CD8-positive, alpha-beta memory T cell (primary cell): ENCODE results near the gene PDLIM5. TPM values are rescaled to one million over a fixed set of nuclear protein-coding genes. Genes with fewer than 3 reads are reported as not detected.
"Not testable (repeated sequence)": the region's sequence is repeated elsewhere in the genome, so short reads cannot be mapped to it uniquely, and the experiment has no call there.

Source experiments
- CTCF ChIA-PET: fragments of 350-600 bp; sonication (Branson Sonifier 250); formaldehyde crosslinking; loops from one replicate; lab custom pipeline; 2021; ENCODE audit warnings: antibody characterized with exemption; lab: Charles Lee
- POLR2A ChIA-PET: fragments of 350-600 bp; sonication (Branson Sonifier 250); formaldehyde crosslinking; loops from one replicate; lab custom pipeline; 2021; ENCODE audit warnings: antibody characterized with exemption; lab: Charles Lee
- DNase-seq, 5 donors: peaks; one replicate each; pipeline versions ENCODE4 v3.0.0 to v3.0.0-alpha.2; 2020 to 2022; ENCODE audit warnings: mixed read lengths in 1 of 5
- H3K27ac ChIP-seq: one replicate; pipeline ENCODE4 v1.7.0; 2013; ENCODE audit warnings: low read depth, mild to moderate bottlenecking, low read length, moderate library complexity
- H3K27me3 ChIP-seq: 2 replicates; pipeline ENCODE4 v1.7.0; 2013; ENCODE audit warnings: low read length, mild to moderate bottlenecking; ENCODE audit not compliant: insufficient read depth, poor library complexity, severe bottlenecking
- H3K36me3 ChIP-seq: 2 replicates; pipeline ENCODE4 v1.7.0; 2013; ENCODE audit warnings: mild to moderate bottlenecking, low read length, moderate library complexity; ENCODE audit not compliant: insufficient read depth
- H3K4me1 ChIP-seq: 2 replicates; pipeline ENCODE4 v1.7.0; 2013; ENCODE audit warnings: mild to moderate bottlenecking, low read length, moderate library complexity; ENCODE audit not compliant: insufficient read depth
- H3K4me3 ChIP-seq: 2 replicates; pipeline ENCODE4 v1.7.0; 2013; ENCODE audit warnings: mild to moderate bottlenecking, low read length
- H3K9me3 ChIP-seq: 2 replicates; pipeline ENCODE4 v1.7.0; 2013; ENCODE audit warnings: mild to moderate bottlenecking, low read length
- H3K27ac Mint-ChIP-seq, 8 donors: one replicate each; pipeline ENCODE4 v1.8.0; 2020 to 2021; ENCODE audit warnings: mixed read lengths in 8 of 8, mild to moderate bottlenecking in 6 of 8, inconsistent platforms in 3 of 8, moderate library complexity in 3 of 8
- H3K27me3 Mint-ChIP-seq, 2 donors: one replicate each; pipeline ENCODE4 v1.8.0; 2020 to 2021; ENCODE audit warnings: mixed read lengths in 2 of 2, mild to moderate bottlenecking in 1 of 2, moderate library complexity in 1 of 2
- H3K36me3 Mint-ChIP-seq, 3 donors: one replicate each; pipeline ENCODE4 v1.8.0; 2020 to 2021; ENCODE audit warnings: mixed read lengths in 3 of 3, inconsistent platforms in 1 of 3, mild to moderate bottlenecking in 1 of 3
- H3K4me1 Mint-ChIP-seq, 3 donors: one replicate each; pipeline ENCODE4 v1.8.0; 2020 to 2021; ENCODE audit warnings: mixed read lengths in 3 of 3, inconsistent platforms in 1 of 3, mild to moderate bottlenecking in 1 of 3
- H3K4me3 Mint-ChIP-seq, 7 donors: one replicate each; pipeline ENCODE4 v1.8.0; 2020 to 2021; ENCODE audit warnings: mixed read lengths in 7 of 7, mild to moderate bottlenecking in 6 of 7, moderate library complexity in 4 of 7, inconsistent platforms in 2 of 7
- H3K9me3 Mint-ChIP-seq, 5 donors: one replicate each; pipeline ENCODE4 v1.8.0; 2020 to 2022; ENCODE audit warnings: mixed read lengths in 5 of 5, mild to moderate bottlenecking in 3 of 5, moderate library complexity in 2 of 5, inconsistent platforms in 1 of 5
- polyA plus RNA-seq: library from polyadenylated mRNA; unstranded; fragments of 300-500 nt; fragmentation: Illumina TruSeq; gene quantifications from one replicate; pipeline ENCODE4 v1.2.3, GENCODE V29; 2021
- total RNA-seq, 2 experiments: library from RNA; stranded (reverse); gene quantifications; one replicate each; pipeline ENCODE4 v1.2.3, GENCODE V29; 2021

PDLIM5 gene
- total and polyA plus RNA-seq, 3 experiments from 2014 or later: 27.0 to 50.2 (median 27.4) TPM

DNA sequence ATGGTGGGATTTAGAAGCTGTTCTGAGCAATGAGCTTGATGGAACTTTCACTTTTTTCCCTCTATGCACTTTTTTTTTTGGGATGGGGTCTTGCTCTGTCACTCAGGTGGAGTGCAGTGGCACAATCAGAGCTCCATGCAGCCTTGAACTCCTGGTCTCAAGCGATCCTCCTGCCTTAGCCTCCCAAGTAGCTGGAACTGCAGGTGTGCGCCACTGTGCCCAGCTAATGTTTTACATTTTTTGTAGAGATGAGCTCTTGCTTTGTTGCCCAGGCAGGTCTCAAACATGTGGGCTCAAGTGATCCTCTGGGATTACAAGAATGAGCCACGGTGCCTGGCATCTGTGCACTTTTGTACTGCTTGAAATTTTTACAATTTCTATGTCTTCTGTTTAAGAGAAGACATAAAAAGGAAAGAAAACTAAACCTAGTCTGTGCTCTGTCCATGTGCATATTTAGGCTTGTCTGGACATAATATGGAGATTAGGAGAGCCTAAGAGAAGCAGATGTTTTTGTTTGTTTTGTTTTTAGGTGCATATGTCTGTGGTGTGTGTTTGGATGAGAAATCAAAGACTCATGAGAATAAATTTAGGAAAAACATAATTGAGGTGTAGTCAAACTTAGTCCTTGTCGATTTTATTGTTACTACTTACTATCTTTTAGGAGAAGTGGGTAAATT lies 16.5 kb downstream of the PDLIM5 start:
- H3K4me1 ChIP-seq: no peaks in the 10 kb centered on the region
- H3K4me3 ChIP-seq: no peak overlapping the region
- H3K27me3 Mint-ChIP-seq: no peaks in the 10 kb centered on the region
- H3K27ac ChIP-seq: no peak overlapping the region
- peaks cover 2 to 13% (median 5%) of the 10 kb centered on the region in 3 donors for H3K36me3 Mint-ChIP-seq
- H3K9me3 ChIP-seq: no peaks in the 10 kb centered on the region
- CTCF ChIA-PET: interaction anchor here (1.3 kb wide), 1 partner anchor 12 kb away, joined by 3 read pairs; no protein-coding TSS in a partner anchor
- peaks cover 0 to 8% (median 2%) of the 10 kb centered on the region in 5 donors for H3K9me3 Mint-ChIP-seq
- no peaks in the 10 kb centered on the region for H3K36me3 ChIP-seq
- no peak overlapping the region for H3K4me3 Mint-ChIP-seq
- POLR2A ChIA-PET: no interaction called here
- no peak for DNase-seq
- peak overlapping the region in 1 of 8 donors; percentile 6 for H3K27ac Mint-ChIP-seq
- no peaks in the 10 kb centered on the region for H3K27me3 ChIP-seq
- H3K4me1 Mint-ChIP-seq: peaks cover 7 to 23% (median 17%) of the 10 kb centered on the region in 3 donors

DNA sequence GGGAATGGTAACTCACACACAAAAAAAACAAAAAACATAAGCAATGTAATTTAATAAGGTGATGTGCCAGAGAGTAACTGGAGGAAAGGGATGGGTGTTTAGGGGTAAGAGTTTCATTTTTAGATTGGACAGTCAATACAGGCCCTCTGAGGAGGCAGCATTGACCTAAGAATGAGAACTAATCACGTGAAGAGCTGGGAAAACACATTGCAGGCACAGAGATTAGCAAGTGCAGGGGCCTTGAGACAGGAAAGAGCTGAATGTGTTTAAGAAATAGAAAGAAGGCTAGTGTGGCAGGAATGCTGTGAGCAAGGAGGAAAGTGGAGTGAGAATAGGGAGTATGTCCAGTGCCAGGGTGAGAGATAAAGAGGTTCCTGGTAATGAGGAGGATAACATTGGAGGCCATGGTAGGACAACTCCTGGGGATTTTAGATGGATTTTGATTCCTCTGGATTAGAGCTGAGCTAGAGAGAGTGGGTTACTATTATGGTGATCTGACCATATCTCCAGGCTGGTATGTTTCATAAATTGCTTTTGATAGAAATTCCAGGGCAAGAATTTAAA lies 17.6 kb downstream of the PDLIM5 start:
- Mint-ChIP-seq H3K9me3 (peaks cover 0 to 8% (median 2%) of the 10 kb centered on the region in 5 donors), H3K36me3 (peaks cover 2 to 17% (median 5%) of the 10 kb centered on the region in 3 donors), H3K4me3 (no peak overlapping the region), H3K27me3 (no peaks in the 10 kb centered on the region), H3K27ac (no peak overlapping the region), H3K4me1 (peaks cover 4 to 14% (median 9%) of the 10 kb centered on the region in 3 donors)
- Histone ChIP-seq H3K27ac (no peak overlapping the region), H3K36me3 (no peaks in the 10 kb centered on the region), H3K4me3 (no peak overlapping the region), H3K4me1 (no peaks in the 10 kb centered on the region), H3K9me3 (no peaks in the 10 kb centered on the region), H3K27me3 (no peaks in the 10 kb centered on the region)
- POLR2A ChIA-PET: no interaction called here
- CTCF ChIA-PET: no interaction called here
- no peak for DNase-seq

DNA sequence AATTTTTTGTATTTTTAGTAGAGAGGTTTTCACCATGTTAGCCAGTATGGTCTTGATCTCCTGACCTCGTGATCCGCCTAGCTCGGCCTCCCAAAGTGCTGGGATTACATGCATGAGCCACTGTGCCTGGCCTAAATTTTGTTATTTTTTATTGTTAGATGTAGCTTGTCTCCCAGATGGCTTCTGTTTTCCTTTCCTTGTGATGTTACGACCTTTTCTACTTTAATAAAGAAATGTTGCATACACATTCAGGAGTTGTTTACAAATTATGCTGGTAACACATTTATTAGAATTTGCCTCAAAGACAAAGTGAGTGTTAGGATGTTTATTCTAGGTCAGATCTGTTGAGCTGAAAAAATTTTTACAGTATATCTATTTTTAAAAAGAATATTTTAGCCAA lies 18.4 kb downstream of the PDLIM5 start:
- H3K27ac Mint-ChIP-seq: no peak overlapping the region
- Histone ChIP-seq H3K36me3 (no peaks in the 10 kb centered on the region), H3K9me3 (no peaks in the 10 kb centered on the region), H3K27me3 (no peaks in the 10 kb centered on the region), H3K4me1 (no peaks in the 10 kb centered on the region), H3K4me3 (no peak overlapping the region), H3K27ac (no peak overlapping the region)
- peaks cover 2 to 17% (median 5%) of the 10 kb centered on the region in 3 donors for H3K36me3 Mint-ChIP-seq
- CTCF ChIA-PET: no interaction called here
- DNase-seq: no peak
- H3K4me3 Mint-ChIP-seq: no peak overlapping the region
- peaks cover 4 to 14% (median 9%) of the 10 kb centered on the region in 3 donors for H3K4me1 Mint-ChIP-seq
- POLR2A ChIA-PET: no interaction called here
- peaks cover 0 to 8% (median 2%) of the 10 kb centered on the region in 5 donors for H3K9me3 Mint-ChIP-seq
- no peaks in the 10 kb centered on the region for H3K27me3 Mint-ChIP-seq

DNA sequence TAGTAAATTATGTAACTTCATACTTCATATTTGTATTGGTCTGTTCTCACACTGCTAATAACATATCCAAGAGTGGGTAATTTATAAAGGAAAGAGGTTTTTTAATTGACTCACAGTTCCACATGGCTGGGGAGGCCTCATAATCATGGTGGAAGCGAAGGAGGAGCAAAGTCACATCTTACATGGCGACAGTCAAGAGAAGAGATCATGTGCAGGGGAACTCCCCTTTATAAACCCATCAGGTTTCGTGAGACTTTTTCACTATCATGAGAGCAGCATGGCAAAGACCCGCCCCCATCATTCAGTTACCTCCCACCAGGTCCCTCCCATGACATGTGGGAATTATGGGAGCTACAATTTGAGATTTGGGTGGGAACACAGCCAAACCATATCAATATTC lies 19.0 kb downstream of the PDLIM5 start:
- H3K4me3 ChIP-seq, H3K27me3 ChIP-seq, H3K27me3 Mint-ChIP-seq, H3K9me3 ChIP-seq, CTCF ChIA-PET, H3K4me3 Mint-ChIP-seq, H3K4me1 ChIP-seq, H3K27ac Mint-ChIP-seq, H3K9me3 Mint-ChIP-seq, H3K27ac ChIP-seq, H3K36me3 ChIP-seq, POLR2A ChIA-PET, DNase-seq: not testable (repeated sequence)
- H3K4me1 Mint-ChIP-seq: peaks cover 4 to 12% (median 9%) of the 10 kb centered on the region in 3 donors
- peaks cover 2 to 17% (median 5%) of the 10 kb centered on the region in 3 donors for H3K36me3 Mint-ChIP-seq

DNA sequence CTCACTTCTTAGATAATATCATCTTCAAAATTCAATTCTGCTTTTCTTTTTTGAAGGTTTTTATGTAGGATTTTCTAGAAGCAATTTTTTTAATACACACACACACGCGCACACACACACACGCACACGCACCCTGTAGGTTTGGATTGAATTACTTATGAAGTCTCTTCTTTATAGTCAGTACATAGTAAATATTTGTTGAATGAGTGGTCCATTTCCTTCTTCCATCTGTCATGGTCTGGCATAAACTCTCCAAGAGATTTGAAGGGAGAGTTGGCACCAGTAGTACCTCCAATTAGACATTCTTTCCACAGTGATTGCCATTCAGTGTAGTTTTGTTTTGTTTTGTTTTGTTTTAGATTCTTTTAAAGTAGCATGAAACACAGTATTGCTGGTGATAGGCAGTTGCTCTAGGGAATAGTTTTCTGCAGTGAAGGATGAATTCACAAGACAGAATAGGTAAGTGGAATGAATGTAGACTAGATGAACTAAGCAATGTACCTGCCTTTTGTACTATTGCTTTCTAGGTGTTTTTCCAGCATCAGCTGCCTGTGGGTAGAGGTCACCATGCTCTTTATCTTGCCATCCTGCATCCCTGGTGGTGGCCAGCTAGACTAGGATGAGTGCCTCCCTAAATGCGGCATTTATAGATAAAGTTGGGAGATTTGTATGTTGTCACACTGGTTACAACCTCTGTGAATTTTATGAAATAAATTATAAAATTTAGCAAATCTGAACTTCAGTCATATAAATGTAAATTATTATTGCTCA lies 20.5 kb downstream of the PDLIM5 start:
- POLR2A ChIA-PET: no interaction called here
- CTCF ChIA-PET: no interaction called here
- no peaks in the 10 kb centered on the region for H3K27me3 Mint-ChIP-seq

DNA sequence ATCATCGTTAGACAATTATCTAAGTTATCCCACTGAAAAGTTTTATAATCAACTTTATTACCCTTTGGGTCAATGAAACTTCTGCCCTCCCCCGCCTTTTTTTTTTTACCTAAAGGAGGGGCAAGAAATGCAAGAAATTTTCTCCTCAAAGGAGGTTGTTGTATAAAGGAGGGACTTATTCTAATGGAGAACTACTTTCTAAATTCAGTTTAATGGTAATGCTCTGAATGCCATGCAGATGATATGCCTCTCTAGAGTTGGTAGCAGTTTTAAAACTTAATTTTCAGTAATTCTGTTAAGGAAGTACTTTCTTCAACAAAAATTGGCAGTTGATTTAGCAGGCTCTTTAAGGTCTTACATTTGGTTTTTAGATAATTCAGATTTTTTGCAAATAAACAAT lies 23.3 kb downstream of the PDLIM5 start:
- Histone ChIP-seq H3K27ac (no peak overlapping the region), H3K9me3 (no peaks in the 10 kb centered on the region), H3K36me3 (no peaks in the 10 kb centered on the region), H3K4me3 (no peak overlapping the region), H3K27me3 (no peaks in the 10 kb centered on the region), H3K4me1 (no peaks in the 10 kb centered on the region)
- H3K36me3 Mint-ChIP-seq: peaks cover 2 to 14% (median 2%) of the 10 kb centered on the region in 3 donors
- DNase-seq: no peak
- no peak overlapping the region for H3K27ac Mint-ChIP-seq
- no peak overlapping the region for H3K4me3 Mint-ChIP-seq
- H3K27me3 Mint-ChIP-seq: no peaks in the 10 kb centered on the region
- peaks cover 0 to 8% (median 2%) of the 10 kb centered on the region in 5 donors for H3K9me3 Mint-ChIP-seq
- H3K4me1 Mint-ChIP-seq: peaks cover 5 to 14% (median 10%) of the 10 kb centered on the region in 3 donors
- POLR2A ChIA-PET: no interaction called here
- CTCF ChIA-PET: no interaction called here

More for the DNA sequence above, 20.5 kb downstream of the PDLIM5 start:
- no peak overlapping the region for H3K4me3 ChIP-seq
- H3K36me3 ChIP-seq: no peaks in the 10 kb centered on the region
- H3K27ac ChIP-seq: no peak overlapping the region
- Mint-ChIP-seq H3K27ac (peak overlapping the region in 1 of 8 donors; percentile 7), H3K4me1 (peaks cover 10 to 18% (median 14%) of the 10 kb centered on the region in 3 donors), H3K9me3 (peaks cover 0 to 8% (median 2%) of the 10 kb centered on the region in 5 donors), H3K36me3 (peaks cover 2 to 17% (median 5%) of the 10 kb centered on the region in 3 donors), H3K4me3 (no peak overlapping the region)
- H3K4me1 ChIP-seq: no peaks in the 10 kb centered on the region
- no peaks in the 10 kb centered on the region for H3K9me3 ChIP-seq
- DNase-seq: no peak
- no peaks in the 10 kb centered on the region for H3K27me3 ChIP-seq

DNA sequence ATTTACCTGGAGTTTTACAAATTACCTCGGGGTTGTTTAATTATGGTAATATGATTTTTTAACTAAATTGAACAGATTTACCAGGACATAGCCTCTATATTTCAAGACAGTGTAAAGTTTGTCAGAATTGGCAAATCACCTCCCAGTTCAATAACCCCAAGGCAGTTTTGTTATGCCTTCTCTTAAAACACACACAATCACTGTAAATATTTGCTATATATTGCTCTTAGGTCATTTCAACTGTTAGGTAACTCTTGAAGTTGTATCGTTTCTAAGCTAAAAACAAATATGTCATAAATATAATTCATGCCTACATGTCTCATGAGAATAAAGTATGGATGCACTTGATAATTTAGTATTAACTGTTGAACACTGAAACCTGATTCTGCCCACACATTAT lies 24.1 kb downstream of the PDLIM5 start:
- Histone ChIP-seq H3K27me3 (no peaks in the 10 kb centered on the region), H3K4me3 (no peak overlapping the region), H3K4me1 (no peaks in the 10 kb centered on the region), H3K9me3 (no peaks in the 10 kb centered on the region), H3K27ac (no peak overlapping the region), H3K36me3 (no peaks in the 10 kb centered on the region)
- ChIA-PET POLR2A (no interaction called here), CTCF (no interaction called here)
- no peak overlapping the region for H3K27ac Mint-ChIP-seq
- peaks cover 0 to 10% (median 2%) of the 10 kb centered on the region in 3 donors for H3K36me3 Mint-ChIP-seq
- no peak overlapping the region for H3K4me3 Mint-ChIP-seq
- no peaks in the 10 kb centered on the region for H3K27me3 Mint-ChIP-seq
- peaks cover 0 to under 1% (median 0%) of the 10 kb centered on the region in 5 donors for H3K9me3 Mint-ChIP-seq
- no peak for DNase-seq
- H3K4me1 Mint-ChIP-seq: peaks cover 12 to 18% (median 15%) of the 10 kb centered on the region in 3 donors

DNA sequence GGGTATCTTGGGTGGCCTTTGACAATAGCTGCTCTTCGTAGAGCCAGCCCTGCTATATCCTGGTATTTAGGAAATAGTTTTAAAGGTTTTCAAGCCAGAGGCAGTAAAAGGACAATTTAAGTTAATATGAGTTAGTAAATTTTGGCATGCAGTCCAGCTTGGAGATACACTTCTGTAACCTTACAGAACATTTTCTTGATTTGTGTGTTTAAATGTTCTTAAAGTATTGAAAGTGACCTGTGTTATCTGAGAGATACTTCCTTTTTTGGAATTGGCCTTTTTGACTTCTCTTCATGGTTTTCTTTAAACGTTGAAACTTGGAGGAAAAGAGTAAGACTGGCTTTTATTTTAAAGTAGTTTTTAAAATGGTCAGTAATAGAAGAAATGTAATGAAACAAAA lies 25.5 kb downstream of the PDLIM5 start:
- Histone ChIP-seq H3K27me3 (no peaks in the 10 kb centered on the region), H3K9me3 (no peaks in the 10 kb centered on the region), H3K4me1 (no peaks in the 10 kb centered on the region), H3K36me3 (no peaks in the 10 kb centered on the region), H3K27ac (no peak overlapping the region), H3K4me3 (no peak overlapping the region)
- no peak overlapping the region for H3K27ac Mint-ChIP-seq
- peaks cover 0 to 8% (median 2%) of the 10 kb centered on the region in 3 donors for H3K36me3 Mint-ChIP-seq
- H3K27me3 Mint-ChIP-seq: no peaks in the 10 kb centered on the region
- DNase-seq: no peak
- no peaks in the 10 kb centered on the region for H3K9me3 Mint-ChIP-seq
- POLR2A ChIA-PET: no interaction called here
- CTCF ChIA-PET: no interaction called here
- H3K4me1 Mint-ChIP-seq: peaks cover 12 to 18% (median 15%) of the 10 kb centered on the region in 3 donors
- no peak overlapping the region for H3K4me3 Mint-ChIP-seq
